ENCODE data around the gene MED22. TPM values are rescaled to one million over a fixed set of nuclear protein-coding genes. Genes with fewer than 3 reads are reported as not detected.

The MED22 gene
- total RNA-seq, 1 donor: 14.5 TPM

DNA sequence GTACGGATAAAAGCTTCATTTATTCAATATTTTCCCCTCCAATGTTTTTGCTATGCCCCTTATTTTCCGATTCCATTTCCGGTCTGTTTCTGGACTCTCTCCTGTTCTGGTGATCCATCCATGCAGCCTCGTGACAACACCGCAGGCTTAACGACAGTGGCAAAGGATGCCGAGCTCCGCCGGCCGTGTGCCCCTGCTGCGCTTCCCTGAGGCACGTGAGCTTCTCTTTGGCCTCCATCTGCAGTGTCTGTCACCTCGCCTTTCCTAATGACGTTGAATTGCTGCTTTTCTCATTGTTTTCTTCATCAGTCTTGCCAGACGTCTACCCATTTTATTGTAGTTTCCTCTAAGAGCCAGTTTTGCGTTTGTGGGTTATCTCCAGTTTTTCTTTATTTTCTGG, 40.6 kb downstream of the MED22 start:
- no peaks in the 10 kb centered on the region for H3K36me3 ChIP-seq (ENCODE audit: insufficient read depth, low read length)
- H3K9me3 ChIP-seq (ENCODE audit: low read depth, low read length): no peaks in the 10 kb centered on the region
- H4K20me1 ChIP-seq (ENCODE audit: insufficient read depth, low read length): no peaks in the 10 kb centered on the region
- H3K79me2 ChIP-seq (ENCODE audit: insufficient read depth, low read length): no peaks in the 10 kb centered on the region
- no peak overlapping the region for H3K4me2 ChIP-seq (ENCODE audit: insufficient read depth, low read length)
- H2AFZ ChIP-seq (ENCODE audit: low read length): no peak overlapping the region
- no peak for DNase-seq (ENCODE audit: insufficient read length, low spot score, missing footprints)
- H3K27me3 ChIP-seq (ENCODE audit: insufficient read depth, low read length): peaks cover 9% of the 10 kb centered on the region
- H3K27ac ChIP-seq (ENCODE audit: low read depth, low read length): no peak overlapping the region
- H3K4me3 ChIP-seq (ENCODE audit: insufficient read depth, low read length): no peak overlapping the region
- TF ChIP-seq, protein P1, sequence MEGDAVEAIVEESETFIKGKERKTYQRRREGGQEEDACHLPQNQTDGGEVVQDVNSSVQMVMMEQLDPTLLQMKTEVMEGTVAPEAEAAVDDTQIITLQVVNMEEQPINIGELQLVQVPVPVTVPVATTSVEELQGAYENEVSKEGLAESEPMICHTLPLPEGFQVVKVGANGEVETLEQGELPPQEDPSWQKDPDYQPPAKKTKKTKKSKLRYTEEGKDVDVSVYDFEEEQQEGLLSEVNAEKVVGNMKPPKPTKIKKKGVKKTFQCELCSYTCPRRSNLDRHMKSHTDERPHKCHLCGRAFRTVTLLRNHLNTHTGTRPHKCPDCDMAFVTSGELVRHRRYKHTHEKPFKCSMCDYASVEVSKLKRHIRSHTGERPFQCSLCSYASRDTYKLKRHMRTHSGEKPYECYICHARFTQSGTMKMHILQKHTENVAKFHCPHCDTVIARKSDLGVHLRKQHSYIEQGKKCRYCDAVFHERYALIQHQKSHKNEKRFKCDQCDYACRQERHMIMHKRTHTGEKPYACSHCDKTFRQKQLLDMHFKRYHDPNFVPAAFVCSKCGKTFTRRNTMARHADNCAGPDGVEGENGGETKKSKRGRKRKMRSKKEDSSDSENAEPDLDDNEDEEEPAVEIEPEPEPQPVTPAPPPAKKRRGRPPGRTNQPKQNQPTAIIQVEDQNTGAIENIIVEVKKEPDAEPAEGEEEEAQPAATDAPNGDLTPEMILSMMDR (IDR thresholded peaks at IDR 0.05; ENCODE audit: extremely low read depth, low read depth, low read length): no peak
- H3K4me1 ChIP-seq (ENCODE audit: insufficient read depth, low read length): no peaks in the 10 kb centered on the region

DNA sequence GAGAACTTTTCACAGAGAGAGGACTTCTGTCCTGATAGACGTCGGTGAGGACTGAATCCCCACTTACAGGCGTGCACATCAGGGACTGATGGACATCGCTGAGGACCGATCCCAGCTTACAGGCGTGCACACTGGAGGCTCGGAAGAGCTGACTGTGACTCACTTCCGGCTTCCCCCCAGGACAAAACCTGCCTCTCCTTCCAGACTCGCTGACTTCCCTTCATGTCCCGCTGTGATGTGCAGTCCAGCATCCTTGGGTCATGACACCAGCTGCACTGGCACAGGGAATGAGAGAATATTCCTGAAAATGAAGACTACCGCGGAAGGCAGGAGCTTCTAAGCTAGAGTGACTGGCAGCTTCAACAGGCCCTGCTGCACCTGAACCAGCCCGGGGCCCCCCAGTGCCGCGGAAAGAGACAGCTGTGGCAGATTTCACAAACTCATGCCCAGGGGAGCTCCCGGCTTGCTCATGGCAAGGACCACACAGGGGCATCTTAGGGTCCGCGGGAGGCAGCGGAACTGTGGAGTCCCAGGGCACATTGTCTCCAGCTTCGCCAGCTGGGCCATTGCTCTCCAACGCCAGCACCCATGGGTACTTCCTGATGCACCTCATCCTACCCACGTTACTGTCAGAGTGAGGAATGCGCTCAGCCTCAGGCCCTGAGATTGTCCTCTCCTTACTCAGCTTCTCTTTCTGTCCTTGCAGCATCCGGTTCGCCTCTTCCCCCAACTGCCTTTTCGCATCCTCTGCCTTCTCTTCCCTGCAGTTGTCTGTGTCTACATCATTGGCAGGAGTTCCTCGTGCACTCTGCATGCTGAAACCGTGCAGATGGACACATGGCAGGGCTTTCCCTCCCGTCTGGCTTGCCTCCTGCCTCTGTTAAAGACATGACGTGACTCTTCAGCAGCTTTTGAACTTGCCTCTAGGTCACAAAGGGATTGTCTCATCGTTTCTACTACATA, 41.4 kb downstream of the MED22 start:
- H2AFZ ChIP-seq (ENCODE audit: low read length): no peak overlapping the region
- H3K4me3 ChIP-seq (ENCODE audit: insufficient read depth, low read length): no peak overlapping the region
- H3K4me1 ChIP-seq (ENCODE audit: insufficient read depth, low read length): no peaks in the 10 kb centered on the region
- DNase-seq (ENCODE audit: insufficient read length, low spot score, missing footprints): no peak
- no peaks in the 10 kb centered on the region for H3K79me2 ChIP-seq (ENCODE audit: insufficient read depth, low read length)
- no peak overlapping the region for H3K4me2 ChIP-seq (ENCODE audit: insufficient read depth, low read length)
- no peaks in the 10 kb centered on the region for H3K9me3 ChIP-seq (ENCODE audit: low read depth, low read length)
- no peak overlapping the region for H3K27ac ChIP-seq (ENCODE audit: low read depth, low read length)
- TF ChIP-seq, protein P1 (IDR thresholded peaks at IDR 0.05; ENCODE audit: extremely low read depth, low read depth, low read length): no peak
- no peaks in the 10 kb centered on the region for H3K36me3 ChIP-seq (ENCODE audit: insufficient read depth, low read length)
- peaks cover 10% of the 10 kb centered on the region for H3K27me3 ChIP-seq (ENCODE audit: insufficient read depth, low read length)
- H4K20me1 ChIP-seq (ENCODE audit: insufficient read depth, low read length): no peaks in the 10 kb centered on the region

DNA sequence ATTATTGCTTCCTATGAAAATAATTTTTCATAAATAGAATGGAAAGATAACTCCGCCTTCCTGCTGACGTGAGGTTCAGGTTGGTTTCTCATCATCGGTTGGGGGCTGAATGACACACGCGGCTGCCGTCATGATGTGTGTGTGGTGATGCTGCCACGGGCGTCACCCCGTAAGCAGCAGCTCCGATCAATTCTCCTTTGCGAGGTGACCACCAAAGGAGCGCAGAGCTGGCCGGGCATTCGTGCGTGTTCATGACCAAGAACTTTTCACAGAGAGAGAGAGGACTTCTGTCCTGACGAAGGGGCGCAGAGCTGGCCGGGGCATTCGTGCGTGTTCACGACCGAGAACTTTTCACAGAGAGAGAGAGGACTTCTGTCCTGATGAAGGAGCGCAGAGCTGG, 42.2 kb downstream of the MED22 start:
- H3K79me2 ChIP-seq (ENCODE audit: insufficient read depth, low read length): no peaks in the 10 kb centered on the region
- no peak overlapping the region for H3K4me2 ChIP-seq (ENCODE audit: insufficient read depth, low read length)
- no peak overlapping the region for H2AFZ ChIP-seq (ENCODE audit: low read length)
- H3K27ac ChIP-seq (ENCODE audit: low read depth, low read length): no peak overlapping the region
- TF ChIP-seq, protein P1 (IDR thresholded peaks at IDR 0.05; ENCODE audit: extremely low read depth, low read depth, low read length): no peak
- H3K9me3 ChIP-seq (ENCODE audit: low read depth, low read length): no peaks in the 10 kb centered on the region
- H4K20me1 ChIP-seq (ENCODE audit: insufficient read depth, low read length): no peaks in the 10 kb centered on the region
- H3K27me3 ChIP-seq (ENCODE audit: insufficient read depth, low read length): peaks cover 10% of the 10 kb centered on the region
- no peaks in the 10 kb centered on the region for H3K36me3 ChIP-seq (ENCODE audit: insufficient read depth, low read length)
- H3K4me1 ChIP-seq (ENCODE audit: insufficient read depth, low read length): no peaks in the 10 kb centered on the region
- H3K4me3 ChIP-seq (ENCODE audit: insufficient read depth, low read length): no peak overlapping the region
- no peak for DNase-seq (ENCODE audit: insufficient read length, low spot score, missing footprints)
